ENCODE results near the gene MCU.
"Not testable (repeated sequence)": the region's sequence is repeated elsewhere in the genome, so short reads cannot be mapped to it uniquely, and the experiment has no call there.

GRCh38 chr10:72921147-72921683, 229.3 kb downstream of the MCU start:
- TF ChIP-seq CTCF (IDR thresholded peaks at IDR 0.05); POLR2A (IDR thresholded peaks at IDR 0.05); POLR2AphosphoS5 (IDR thresholded peaks at IDR 0.05; ENCODE audit: insufficient read depth in 1 of 2, low read depth in 1 of 2): not testable (repeated sequence)
